Occipital lobe (tissue), 2 donors: Measurements from ENCODE around the gene GIPC1. TPM values are rescaled to one million over a fixed set of nuclear protein-coding genes. Genes with fewer than 3 reads are reported as not detected.
"Not testable (repeated sequence)": the region's sequence is repeated elsewhere in the genome, so short reads cannot be mapped to it uniquely, and the experiment has no call there.

ENCODE experiments used
- DNase-seq: peaks from one replicate; lab custom pipeline; 2025; lab: John Stamatoyannopoulos, UW
- total RNA-seq: library from RNA; depleted of rRNA; stranded (reverse); fragments of >200 nt; gene quantifications from one replicate; pipeline ENCODE4 v1.2.3, GENCODE V29; 2014

The GIPC1 gene
- total RNA-seq, 1 donor from 2014 or later, result 28.4 TPM

DNA sequence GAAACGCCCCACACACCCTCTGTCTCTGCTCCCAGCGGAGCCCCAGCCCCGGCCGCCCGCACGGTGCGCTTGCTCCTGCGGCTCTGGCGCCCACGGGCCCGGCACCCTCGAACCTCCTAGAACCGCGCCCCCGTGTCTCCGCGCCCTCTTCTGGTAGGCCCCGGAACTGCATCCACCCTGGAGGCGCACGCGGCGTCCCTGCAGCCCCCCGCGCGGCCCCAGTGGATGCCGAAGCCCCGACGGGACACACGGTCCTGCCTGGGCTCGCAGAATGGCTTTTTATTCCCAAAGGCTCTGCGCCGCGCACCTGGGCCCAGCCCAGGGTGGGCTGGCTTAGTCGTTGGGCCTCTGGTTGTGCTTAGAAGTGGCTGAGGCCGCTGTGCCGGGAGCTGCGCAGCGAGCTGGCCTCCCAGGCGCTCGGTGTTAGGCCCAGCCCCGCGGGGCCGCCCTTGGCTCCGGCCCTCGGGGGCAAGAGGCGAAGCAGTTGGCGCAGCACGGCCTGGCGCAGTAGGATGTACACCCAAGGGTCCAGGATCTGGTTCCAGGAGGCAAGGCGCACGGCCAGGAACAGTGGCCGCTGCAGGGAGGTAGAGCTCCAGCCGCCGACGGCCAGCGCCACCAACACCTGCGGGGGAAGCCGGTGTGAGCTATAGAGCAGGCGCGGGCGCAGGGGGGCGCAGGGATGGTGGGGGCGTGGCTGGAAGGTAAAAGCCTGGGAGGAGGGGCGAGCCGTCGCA, 23.6 kb downstream of the GIPC1 start:
- DNase-seq, result peak; percentile 48

DNA sequence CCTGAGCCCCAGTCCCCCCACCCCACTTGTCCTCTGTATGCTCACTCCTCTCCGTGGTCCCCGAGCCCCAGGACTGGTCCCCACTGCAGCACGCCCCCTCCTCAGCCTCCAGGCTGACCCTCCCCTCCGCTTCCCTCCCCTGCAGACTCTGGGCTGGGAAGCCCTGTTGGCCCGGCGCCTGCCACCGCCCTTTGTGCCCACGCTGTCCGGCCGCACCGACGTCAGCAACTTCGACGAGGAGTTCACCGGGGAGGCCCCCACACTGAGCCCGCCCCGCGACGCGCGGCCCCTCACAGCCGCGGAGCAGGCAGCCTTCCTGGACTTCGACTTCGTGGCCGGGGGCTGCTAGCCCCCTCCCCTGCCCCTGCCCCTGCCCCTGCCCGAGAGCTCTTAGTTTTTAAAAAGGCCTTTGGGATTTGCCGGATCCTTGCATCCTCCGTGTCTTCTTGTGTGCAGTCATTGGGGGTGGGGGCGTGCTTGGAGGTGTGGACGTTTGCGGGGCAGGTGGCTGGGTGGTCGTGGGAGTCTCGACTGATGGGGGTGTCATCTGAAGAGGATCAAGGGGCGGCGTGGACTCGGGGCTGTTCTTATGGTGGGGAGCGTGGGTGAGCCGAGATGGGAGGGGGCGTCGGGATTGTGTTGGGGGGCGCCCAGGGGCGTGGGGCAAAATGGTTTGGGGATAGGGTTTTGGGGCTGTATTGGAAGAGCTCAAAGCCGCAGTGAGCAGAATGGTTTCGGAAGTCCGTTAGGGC, 24.3 kb downstream of the GIPC1 start:
- DNase-seq, result no peak

DNA sequence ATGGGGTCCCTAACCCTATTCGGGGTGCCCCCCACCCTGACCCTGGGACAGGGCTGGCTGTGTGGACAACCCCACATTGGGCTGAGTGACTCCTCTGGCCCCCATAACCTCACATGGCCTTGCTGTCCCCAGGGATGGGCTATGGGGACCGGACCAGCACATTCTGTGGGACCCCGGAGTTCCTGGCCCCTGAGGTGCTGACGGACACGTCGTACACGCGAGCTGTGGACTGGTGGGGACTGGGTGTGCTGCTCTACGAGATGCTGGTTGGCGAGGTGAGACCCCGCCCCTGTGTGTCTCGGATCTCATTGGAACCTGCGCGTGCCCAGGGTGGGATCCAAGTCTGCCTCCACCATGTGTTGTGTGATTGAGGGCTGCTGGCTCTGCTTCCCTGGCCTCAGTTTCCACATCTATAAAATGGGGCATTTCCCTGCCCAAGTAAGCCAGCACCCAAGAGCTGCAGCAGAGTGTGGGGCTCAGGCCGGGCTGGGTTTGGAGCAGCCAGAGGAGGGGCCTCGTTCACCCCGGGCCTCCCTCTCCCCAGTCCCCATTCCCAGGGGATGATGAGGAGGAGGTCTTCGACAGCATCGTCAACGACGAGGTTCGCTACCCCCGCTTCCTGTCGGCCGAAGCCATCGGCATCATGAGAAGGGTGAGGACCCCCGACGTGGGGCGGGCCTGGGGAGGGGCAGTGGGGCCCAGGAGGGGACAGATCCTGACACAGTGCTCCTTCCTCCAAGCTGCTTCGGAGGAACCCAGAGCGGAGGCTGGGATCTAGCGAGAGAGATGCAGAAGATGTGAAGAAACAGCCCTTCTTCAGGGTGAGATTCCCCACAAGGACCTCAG, 25.7 kb downstream of the GIPC1 start:
- DNase-seq, result no peak

DNA sequence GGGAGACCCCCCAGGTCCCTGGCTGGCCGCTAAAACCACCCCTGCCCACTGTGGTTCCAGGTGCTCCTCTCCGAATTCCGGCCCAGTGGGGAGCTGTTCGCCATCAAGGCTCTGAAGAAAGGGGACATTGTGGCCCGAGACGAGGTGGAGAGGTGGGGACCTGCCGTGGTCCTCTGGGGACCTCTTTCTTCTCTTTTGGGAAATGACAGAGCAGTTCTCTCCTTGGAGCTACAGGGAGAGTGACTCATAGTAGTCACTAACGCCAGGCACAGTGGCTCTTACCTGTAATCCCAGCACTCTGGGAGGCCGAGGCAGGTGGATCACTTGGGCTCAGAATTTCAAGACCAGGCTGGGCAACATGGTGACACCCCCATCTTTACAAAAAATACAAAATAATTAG, 28.1 kb downstream of the GIPC1 start:
- no peak for DNase-seq

DNA sequence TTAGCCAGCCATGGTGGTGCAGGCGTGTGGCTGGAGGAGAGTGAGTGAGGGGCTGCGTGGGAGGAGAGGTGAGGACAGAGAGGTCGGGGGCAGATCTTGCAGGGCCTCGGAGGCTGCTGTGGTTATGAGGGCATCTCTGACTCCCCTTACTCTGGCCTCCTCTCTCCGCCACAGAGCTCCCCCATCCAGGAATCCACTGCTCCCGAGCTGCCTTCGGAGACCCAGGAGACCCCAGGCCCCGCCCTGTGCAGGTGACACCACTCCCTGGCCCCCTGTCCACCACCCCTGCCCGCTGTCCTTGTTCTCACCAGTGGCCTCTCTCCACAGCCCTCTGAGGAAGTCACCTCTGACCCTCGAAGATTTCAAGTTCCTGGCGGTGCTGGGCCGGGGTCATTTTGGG, 28.5 kb downstream of the GIPC1 start:
- no peak for DNase-seq

DNA sequence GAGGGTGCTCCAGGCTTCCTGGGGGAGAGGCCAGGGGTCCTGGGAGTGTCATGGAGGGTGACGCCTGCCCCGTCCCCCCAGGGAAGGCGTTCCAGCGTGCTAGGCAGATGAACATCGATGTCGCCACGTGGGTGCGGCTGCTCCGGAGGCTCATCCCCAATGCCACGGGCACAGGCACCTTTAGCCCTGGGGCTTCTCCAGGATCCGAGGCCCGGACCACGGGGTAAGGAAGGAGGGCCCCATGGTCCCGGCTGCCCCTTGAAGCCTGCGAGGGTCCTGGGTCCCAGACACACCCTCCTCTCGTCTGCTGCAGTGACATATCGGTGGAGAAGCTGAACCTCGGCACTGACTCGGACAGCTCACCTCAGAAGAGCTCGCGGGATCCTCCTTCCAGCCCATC, 32.2 kb downstream of the GIPC1 start:
- no peak for DNase-seq

DNA sequence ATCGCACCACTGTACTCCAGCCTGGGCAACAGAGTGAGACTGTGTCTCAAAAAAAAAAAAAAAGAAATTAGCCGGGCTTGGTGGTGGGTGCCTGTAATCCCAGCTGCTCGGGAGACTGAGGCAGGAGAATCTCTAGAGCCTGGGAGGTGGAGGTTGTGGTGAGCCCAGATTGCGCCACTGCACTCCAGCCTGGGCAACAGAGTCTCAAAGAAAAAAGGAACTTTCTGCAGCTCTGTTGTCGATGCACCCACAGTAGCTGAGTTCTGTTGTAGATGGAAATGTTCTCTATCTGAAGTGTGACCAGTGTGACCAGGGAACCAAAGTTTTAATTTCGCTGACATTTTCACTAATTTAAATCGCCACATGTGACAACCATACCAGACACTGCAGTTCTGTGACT, 33.5 kb downstream of the GIPC1 start:
- not testable (repeated sequence) for DNase-seq

DNA sequence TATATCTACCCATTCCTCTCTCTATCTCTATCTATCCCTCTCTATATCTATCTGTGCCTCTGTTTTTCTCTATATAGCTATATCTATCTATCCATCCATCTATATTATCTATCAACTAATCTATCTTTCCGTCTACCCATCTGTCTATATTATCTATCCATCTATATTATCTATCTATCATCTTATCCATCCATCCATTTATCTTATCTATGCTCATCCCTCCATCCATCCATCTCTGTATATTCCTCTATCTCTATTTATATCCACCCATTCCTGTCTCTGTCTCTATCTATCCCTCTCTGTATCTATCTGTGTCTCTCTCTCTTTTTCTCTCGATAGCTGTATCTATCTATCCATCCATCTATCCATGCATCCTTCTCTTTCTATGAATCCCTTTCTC, 35.0 kb downstream of the GIPC1 start:
- no peak for DNase-seq

DNA sequence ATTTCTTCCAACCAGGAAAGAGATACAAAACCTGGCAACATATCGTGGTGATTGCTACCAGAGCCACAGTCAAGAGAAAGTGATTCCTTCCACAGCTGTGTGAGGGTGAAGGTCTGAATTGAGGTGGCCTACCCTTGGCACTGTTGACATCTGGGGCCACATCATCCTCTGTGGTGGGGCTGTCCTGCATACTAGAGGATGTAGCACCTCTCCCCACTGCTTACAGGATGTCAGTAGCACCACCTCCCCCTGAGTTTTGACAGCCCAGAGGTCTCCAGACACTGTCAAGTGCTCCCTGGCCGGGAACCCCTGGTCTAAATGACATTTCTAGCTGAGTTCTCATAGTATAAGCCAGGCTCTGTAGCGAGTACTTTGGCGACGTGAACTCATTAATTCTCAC, 36.2 kb downstream of the GIPC1 start:
- DNase-seq, result no peak

DNA sequence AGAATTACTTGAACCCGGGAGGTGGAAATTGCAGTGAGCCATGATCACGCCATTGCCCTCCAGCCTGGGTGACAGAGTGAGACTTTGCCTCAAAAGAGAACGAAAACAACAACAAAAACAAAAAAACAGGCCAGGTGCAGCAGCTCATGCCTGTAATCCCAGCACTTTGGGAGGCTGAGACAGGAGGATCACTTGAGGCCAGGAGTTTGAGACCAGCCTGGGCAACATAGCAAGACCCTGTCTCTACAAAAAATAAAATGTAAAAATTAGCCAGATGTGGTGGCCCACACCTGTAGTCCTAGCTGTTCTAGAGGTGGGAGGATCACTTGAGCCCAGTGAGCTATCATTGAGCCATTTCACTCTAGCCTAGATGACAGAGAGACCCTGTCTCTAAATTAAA, 43.6 kb downstream of the GIPC1 start:
- DNase-seq, result not testable (repeated sequence)

DNA sequence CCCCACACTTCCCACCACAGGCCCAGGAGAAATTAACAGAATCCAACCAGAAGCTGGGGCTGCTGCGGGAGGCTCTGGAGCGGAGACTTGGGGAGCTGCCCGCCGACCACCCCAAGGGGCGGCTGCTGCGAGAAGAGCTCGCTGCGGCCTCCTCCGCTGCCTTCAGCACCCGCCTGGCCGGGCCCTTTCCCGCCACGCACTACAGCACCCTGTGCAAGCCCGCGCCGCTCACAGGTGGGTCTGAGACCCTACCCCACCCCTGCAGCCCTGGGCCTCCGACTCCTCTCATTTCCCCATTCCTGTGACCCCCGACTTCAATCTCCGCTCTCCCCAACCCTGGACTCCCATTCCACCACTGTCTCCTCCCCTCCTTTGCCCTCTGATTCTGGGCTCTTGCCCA, 45.1 kb downstream of the GIPC1 start:
- DNase-seq, result no peak

DNA sequence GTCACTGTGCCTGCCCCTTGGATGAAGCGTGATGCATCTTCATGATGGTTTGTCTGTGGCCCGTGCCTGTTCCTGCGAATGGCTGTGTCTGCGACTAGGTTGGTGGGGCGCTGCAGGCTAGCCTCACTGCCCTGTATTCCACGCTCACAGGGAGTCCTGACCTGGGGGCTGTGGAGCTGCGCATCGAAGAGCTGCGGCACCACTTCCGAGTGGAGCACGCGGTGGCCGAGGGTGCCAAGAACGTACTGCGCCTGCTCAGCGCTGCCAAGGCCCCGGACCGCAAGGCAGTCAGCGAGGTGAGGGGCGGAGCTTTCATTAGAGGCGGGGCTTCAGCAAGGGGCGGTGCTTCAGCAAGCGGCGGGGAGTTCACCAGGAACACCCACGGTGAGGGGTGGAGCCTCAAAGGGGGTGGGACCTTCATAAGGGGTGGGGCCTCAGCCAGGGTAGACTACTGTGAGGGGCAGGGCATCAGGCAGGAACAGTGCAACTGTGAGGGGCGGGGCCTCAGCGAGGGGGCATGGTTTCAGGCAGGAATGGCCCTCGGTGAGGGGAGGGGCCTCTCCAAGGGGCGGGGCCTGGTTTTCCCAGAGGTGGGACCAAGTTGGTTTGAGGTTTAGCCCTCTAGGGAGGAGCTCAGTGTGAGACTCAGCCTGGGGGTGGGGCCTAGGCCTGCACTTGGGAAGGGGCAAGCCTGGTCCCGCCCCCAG, 45.6 kb downstream of the GIPC1 start:
- DNase-seq, result no peak

DNA sequence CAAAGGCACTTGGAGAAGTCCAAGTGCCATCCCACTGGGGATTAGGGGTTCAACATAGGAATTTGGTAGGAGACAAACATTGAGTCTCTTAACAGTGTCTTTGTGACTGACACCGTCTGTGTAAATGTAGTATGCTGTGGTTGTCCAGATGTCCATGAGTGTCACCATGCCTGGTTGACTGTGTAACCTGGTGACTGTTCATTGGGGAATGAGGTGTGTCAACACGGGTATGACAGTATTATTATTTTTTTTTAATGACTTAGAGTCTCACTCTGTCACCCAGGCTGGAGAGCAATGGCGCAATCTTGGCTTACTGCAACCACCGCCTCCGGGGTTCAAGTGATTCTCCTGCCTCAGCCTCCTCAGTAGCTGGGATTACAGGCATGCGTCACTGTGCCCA, 46.6 kb downstream of the GIPC1 start:
- no peak for DNase-seq

DNA sequence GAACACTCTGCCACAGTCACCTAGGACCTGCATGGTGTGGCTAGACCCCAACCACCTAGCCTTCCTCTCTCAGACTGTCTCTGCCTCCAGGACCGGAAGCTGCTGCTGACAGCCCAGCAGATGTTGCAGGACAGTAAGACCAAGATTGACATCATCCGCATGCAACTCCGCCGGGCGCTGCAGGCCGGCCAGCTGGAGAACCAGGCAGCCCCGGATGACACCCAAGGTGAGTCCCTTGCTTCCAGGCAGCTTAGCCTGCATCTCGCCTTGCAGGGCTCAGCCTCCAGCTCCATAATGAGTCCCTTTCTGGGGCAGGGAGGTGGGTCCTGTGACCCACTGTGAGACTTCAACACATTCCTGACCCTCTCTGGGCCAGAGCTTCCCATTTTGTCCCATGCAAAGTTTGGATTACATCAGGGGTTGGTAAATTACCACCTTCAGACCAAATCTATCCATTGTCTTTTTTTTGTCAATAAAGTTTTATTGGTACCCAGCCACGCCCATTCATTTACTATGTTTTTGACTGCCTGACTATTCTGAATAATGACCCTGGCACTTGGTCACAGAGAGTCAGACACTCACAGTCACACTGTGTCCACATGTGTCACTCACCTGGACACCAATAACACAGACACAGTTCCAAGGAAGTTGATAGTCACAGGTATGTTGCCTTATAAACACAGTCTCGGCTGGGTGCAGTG, 49.4 kb downstream of the GIPC1 start:
- no peak for DNase-seq

DNA sequence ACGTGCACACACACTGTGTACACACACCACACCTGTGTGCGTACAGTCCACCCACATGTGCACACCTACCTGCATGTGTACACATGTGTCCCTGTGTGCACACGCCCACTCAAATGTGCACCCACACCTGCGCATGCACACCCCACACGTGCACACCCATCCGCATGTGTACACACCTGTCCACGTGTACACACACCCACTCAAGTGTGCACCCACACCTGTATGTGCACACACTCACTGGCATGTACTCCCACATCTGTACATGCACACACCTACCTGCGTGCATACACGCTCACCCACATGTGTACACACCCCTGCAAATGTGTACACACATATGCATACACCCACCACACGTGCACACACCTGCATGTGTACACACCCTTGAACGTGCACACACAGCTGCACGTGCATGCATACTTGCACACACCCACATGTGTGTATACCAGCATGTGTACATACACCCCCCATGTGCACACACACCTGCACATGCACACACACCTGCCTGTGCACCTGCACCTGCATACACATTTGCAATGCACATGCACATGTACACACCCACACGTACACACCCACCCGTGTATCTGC, 52.2 kb downstream of the GIPC1 start:
- DNase-seq, result no peak

DNA sequence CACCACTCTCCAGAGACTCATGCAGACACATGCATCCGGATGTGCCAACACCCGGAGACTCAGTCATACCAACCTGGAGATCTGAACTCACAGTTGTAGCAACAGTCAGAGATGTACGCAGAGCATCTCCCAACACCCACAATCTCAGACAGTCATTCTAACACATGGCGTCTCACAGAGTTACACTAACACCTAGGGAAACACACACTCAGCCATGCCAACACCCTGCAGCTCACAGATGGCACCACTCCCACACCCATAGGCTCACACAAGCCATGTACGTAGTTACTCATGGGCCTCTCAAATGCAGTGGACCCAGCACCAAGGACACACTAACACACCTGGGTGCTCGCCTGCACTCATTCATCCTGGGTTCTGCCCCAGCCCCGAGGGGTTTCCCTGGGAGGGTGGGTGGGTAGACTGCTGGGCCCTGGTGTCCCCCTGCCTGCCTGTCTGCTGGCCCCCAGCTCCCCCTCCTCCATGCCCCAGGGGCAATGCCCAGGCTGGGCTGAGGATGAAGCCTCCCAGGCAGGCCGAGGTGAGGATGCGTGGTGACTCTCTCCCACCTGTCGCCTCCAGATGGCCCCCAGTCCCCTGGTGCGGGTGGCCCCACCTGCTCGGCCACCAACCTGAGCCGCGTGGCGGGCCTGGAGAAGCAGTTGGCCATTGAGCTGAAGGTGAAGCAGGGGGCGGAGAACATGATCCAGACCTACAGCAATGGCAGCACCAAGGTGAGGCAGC, 52.9 kb downstream of the GIPC1 start:
- DNase-seq, result no peak

DNA sequence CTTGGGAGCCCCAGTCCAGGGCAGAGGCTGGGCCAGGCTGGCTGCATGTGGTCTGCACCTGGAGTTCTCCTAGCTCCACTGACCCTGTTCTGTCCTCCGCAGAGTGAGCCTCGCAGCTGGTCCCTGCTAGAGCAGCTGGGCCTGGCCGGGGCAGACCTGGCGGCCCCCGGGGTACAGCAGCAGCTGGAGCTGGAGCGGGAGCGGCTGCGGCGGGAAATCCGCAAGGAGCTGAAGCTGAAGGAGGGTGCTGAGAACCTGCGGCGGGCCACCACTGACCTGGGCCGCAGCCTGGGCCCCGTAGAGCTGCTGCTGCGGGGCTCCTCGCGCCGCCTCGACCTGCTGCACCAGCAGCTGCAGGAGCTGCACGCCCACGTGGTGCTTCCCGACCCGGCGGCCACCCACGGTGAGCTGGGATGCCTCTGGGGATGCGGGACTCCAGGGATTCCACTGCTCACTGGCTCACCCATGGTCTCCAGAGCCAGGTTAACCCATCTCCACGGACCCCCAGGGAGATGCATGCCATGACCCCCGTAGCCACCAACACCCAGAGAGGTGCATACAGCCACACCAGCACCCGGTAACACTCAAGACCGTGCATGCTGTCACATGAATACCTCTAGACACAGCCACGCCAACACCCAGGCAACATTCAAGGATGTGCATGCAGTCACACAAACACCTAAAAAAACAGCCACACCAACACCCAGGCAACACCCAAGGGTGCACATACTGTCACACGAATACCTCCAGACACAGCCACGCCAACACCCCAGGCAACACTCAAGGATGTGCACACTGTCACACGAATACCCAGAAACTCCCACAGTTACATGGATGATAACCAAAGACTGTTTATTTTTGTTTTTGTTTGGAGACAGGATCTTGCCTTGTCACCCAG, 54.6 kb downstream of the GIPC1 start:
- no peak for DNase-seq

DNA sequence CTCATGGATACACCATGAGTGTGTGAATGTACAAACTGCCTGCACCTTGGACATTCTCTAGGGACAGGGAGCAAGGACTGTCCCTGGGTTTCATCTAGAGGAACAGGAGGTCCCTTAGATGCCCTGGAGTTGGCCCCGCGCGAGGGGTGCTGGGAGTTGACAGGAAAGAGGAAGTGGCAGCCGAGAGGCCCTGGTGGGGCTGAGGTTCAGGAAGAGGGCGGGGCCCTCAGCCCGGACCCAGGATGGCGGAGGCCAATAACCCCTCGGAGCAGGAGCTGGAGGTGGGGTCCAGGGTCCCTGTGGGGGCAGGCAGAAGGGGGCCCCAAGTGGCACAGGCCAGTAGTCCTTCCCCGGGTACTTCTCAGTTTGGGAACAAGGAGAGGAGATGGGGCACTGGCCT, 55.9 kb downstream of the GIPC1 start:
- DNase-seq, result no peak

DNA sequence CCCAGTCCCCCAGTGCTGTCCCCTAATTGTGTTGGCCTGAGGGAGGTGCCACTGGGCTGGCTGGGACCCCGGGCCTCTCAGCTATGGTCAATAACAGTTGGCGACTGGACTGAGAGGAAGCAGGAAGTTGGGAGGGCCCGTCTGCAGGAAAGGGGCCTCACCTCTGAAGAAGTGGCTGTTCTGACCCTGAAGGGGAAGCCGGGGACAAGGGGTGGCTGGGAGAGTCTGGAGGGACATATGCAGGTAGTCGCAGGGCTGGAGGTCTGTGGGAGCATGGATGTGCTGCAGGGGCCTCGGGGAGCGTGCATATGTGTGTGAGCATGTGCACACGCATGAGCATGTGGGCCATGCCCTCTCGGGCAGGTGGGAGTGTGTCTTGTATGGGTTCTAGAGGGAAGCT, 56.9 kb downstream of the GIPC1 start:
- no peak for DNase-seq
